Activated CD8-positive, alpha-beta memory T cell treated with anti-CD3 and anti-CD28 coated beads for 36 hours (primary cell): ENCODE measurements around the gene MAN1B1. TPM values are rescaled to one million over a fixed set of nuclear protein-coding genes. Genes with fewer than 3 reads are reported as not detected.

Experiments used
- CTCF ChIA-PET: fragments of 350-600 bp; sonication (Branson Sonifier 250); formaldehyde crosslinking; loops from one replicate; lab custom pipeline; 2021; ENCODE audit warnings: antibody characterized with exemption; lab: Charles Lee
- POLR2A ChIA-PET: fragments of 350-600 bp; sonication (Branson Sonifier 250); formaldehyde crosslinking; loops from one replicate; lab custom pipeline; 2021; ENCODE audit warnings: antibody characterized with exemption; lab: Charles Lee
- total RNA-seq, 2 experiments: library from RNA; stranded (reverse); gene quantifications; one replicate each; pipeline ENCODE4 v1.2.3, GENCODE V29; 2021

Gene MAN1B1
- total RNA-seq, 2 experiments from 2014 or later, result 30.0 to 34.1 TPM

- ChIA-PET CTCF (interaction anchor here (0.6 to 9.6 kb wide), 16 partner anchors 8 to 297 kb away, joined by 3 to 120 read pairs (median 5); partner anchors contain the start of genes ABCA2, MAN1B1 and NPDC1), POLR2A (interaction anchor here (1.2 kb wide), 1 partner anchor 28 kb away, joined by 3 read pairs; no protein-coding TSS in a partner anchor)
Measured at GRCh38 chr9:137063311-137064026, 23.3 kb upstream of the MAN1B1 start.

DNA sequence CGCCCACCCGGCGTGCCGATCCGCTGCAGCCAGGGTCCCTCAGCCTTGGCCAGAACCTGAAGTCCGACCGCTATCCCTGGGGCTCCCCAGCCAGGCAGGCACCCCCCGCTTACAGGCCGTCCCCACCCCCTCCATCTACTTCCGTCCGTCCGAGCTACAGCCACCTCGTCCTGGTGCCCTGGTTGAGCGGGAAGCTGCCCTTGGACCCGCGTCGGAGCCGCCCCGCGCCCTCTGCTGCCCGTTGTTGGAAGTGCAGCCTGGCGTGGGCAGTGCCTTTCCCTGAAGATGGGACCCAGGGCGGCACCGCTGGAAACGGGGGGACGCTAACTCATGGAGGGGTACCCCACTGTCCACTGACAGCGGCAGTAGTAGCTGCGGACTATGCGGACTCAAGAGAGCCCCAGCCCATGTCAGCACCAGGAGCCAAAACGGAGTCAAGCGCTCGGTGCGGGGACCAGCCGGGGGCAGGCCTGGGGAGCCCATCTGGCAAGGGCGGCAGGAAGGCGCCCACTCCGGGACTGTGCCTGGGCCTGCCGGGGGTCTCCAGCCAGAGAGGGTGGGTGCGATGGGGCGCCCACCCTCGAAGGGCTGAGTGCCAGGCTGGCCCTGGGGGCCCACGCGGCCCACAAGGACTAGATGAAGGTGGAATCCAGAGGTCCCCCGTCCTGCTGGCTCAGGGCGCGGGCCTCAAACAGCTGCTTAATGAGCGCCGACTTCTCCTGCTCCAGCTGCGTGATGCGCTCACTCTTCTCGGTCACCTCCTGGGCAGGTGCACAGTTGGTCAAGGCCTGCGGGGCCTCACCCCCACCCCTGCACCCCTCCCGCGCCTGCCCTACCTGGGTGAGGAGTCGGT, 22.5 kb upstream of the MAN1B1 start:
- POLR2A ChIA-PET, result interaction anchor here (1.2 kb wide), 1 partner anchor 29 kb away, joined by 3 read pairs; no protein-coding TSS in a partner anchor
- CTCF ChIA-PET, result interaction anchor here (0.6 to 9.6 kb wide), 18 partner anchors 9 to 313 kb away, joined by 3 to 120 read pairs (median 5); partner anchors contain the start of genes ABCA2, MAN1B1, NPDC1 and UAP1L1

DNA sequence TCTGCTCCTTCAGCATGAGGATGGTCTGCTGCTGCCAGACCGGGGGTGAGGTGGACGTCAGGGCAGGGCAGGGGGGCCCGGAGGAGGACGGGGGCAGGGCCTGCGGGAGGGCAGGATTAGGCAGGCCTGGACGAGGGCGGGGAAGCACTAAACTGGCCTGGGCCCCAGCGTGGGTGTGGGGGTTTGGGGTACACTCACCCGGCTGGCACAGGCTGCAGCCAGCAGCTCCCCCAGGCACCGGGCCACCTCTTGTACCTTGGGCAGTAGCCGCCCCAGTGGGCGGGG, 22.0 kb upstream of the MAN1B1 start:
- ChIA-PET CTCF (interaction anchor here (1.2 to 9.6 kb wide), 7 partner anchors 8 to 299 kb away, joined by 3 to 120 read pairs (median 8); partner anchors contain the start of genes MAN1B1, NPDC1 and UAP1L1), POLR2A (interaction anchor here (1.2 kb wide), 1 partner anchor 30 kb away, joined by 3 read pairs; no protein-coding TSS in a partner anchor)

DNA sequence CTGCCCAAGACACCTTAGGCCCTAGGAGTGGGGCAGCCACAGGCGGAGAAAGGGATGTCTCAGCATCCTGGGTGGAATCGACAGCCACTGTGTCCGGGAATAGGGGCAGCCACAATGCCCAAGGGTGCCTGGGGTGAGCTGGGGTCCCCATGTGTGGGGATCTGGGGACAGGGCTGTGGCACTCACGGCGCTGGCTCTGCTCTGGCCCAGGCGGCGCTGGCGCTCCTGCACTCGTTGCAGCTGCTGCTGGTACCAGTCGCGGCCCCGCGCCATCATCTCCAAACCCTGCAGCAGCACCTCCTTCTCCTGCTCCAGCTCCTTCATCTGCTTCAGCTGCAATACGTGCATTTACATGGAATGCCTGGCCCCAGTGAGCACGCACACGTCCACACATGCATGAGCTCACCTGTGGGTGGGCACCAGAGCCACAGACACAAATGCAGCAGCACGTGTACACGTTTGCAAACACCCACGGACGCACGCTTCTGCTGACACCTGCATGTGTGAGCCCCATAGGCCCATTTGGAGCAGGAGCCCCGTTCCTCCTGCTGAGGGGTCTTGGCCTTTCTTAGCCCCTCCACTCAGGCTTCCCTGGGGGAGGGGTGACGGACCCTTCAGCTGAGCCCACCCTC, 21.3 kb upstream of the MAN1B1 start:
- ChIA-PET CTCF (interaction anchor here (1.2 to 9.6 kb wide), 8 partner anchors 10 to 36 kb away, joined by 3 to 120 read pairs (median 17); partner anchors contain the start of genes ABCA2, FUT7, MAN1B1 and NPDC1), POLR2A (no interaction called here)

DNA sequence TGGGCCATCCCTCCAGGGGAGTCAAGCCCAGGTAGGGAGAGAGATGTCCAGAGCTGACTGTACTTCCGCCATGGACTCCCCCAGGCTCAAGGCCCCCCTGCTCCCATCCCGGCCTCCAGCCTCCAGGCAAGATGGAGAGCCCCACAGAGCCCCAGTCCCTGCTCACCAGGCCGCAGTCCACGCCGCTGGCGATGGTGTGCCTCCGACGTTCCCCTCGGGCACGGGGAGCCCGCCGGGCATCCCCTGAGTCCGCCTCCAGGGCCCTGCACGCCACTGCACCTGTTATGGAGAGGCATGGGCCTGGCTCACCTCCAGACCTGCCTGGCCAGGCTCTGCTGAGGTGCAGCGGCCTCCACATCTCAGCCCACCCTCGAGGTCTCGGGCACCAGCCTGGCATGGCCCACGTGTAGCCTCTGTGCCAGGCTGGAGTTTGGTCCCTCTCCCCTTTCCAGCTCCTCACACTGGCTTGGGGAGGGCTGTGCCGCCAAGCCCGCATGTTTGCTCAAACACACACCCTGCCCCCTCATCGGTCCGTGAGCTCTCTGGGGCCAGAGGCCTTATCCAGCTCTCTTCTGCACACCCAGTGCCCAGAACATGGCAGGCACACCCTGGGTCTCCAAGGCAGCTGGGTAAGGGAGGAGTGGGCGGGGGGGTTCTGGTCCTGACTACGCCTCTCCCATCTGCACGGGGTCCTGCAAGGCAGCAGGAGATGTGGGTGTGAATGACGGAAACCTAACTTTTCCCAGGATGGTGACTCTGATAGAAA, 20.5 kb upstream of the MAN1B1 start:
- CTCF ChIA-PET, result interaction anchor here (1.1 to 9.6 kb wide), 11 partner anchors 10 to 66 kb away, joined by 3 to 120 read pairs (median 17); partner anchors contain the start of genes ABCA2, FUT7, MAN1B1 and NPDC1

GRCh38 chr9:137067860-137068538, 18.8 kb upstream of the MAN1B1 start:
- CTCF ChIA-PET, result interaction anchor here (0.6 to 9.6 kb wide), 25 partner anchors 9 to 1237 kb away, joined by 3 to 120 read pairs (median 5); partner anchors contain the start of genes ABCA2, EXD3, FUT7 and MAN1B1
- POLR2A ChIA-PET, result interaction anchor here (0.6 to 1.4 kb wide), 5 partner anchors 21 to 76 kb away, joined by 3 to 13 read pairs (median 7); partner anchors contain the start of genes NPDC1 and PAXX

More for the DNA sequence above, 20.5 kb upstream of the MAN1B1 start:
- POLR2A ChIA-PET, result no interaction called here

- ChIA-PET CTCF (interaction anchor here (0.7 to 9.6 kb wide), 23 partner anchors 8 to 354 kb away, joined by 3 to 120 read pairs (median 4); partner anchors contain the start of genes C8G, EXD3, FUT7 and MAN1B1), POLR2A (interaction anchor here (1.2 to 2.9 kb wide), 2 partner anchors 17 to 27 kb away, joined by 4 to 28 read pairs; partner anchors contain the start of gene MAN1B1)
Measured at GRCh38 chr9:137068539-137069507, 18.0 kb upstream of the MAN1B1 start.

GRCh38 chr9:137069508-137070091, 17.2 kb upstream of the MAN1B1 start:
- ChIA-PET POLR2A (interaction anchor here (0.7 to 2.9 kb wide), 4 partner anchors 16 to 292 kb away, joined by 4 to 28 read pairs (median 6); partner anchors contain the start of gene MAN1B1), CTCF (interaction anchor here (0.7 to 9.6 kb wide), 14 partner anchors 10 to 353 kb away, joined by 3 to 120 read pairs (median 4); partner anchors contain the start of genes C8G, EXD3, FUT7 and MAN1B1)

GRCh38 chr9:137070201-137070905, 16.4 kb upstream of the MAN1B1 start, which contains the start of gene SAPCD2:
Gene SAPCD2, minus strand, starts transcription at chr9:137070557. Its CDS starts 97 bp downstream, at chr9:137070460.
- ChIA-PET POLR2A (interaction anchor here (0.5 to 2.9 kb wide), 11 partner anchors 9 to 624 kb away, joined by 3 to 28 read pairs (median 4); partner anchors contain the start of gene MAN1B1), CTCF (interaction anchor here (0.7 to 9.6 kb wide), 10 partner anchors 15 to 393 kb away, joined by 3 to 120 read pairs (median 11); partner anchors contain the start of genes MAN1B1 and NPDC1)

GRCh38 chr9:137070906-137071275, 15.9 kb upstream of the MAN1B1 start:
- POLR2A ChIA-PET, result interaction anchor here (0.5 to 2.9 kb wide), 7 partner anchors 9 to 185 kb away, joined by 3 to 28 read pairs (median 4); partner anchors contain the start of gene MAN1B1
- CTCF ChIA-PET, result interaction anchor here (0.7 to 9.6 kb wide), 8 partner anchors 15 to 169 kb away, joined by 3 to 120 read pairs (median 11); partner anchors contain the start of genes MAN1B1 and NPDC1

DNA sequence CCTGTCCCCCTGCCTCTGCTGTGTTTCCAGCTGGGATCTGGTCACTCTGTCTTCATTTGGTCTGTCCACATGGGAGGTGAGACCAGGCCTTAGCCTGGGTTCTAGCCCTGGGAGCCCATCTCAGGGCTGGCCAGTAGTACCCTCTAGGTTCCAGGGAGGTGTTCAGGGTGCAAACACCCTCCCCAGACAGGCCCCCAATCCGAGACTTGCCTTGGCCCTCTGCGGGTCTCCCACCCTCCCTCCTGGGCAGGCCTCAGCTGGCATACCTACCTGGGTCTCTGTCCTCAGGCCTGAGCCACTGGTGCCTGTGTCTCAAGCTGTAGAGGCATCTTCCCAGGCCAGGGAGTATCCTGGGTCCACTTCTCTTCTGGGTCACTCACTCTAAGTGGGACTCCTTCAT, 15.5 kb upstream of the MAN1B1 start:
- POLR2A ChIA-PET, result interaction anchor here (0.5 to 2.9 kb wide), 5 partner anchors 10 to 185 kb away, joined by 3 to 28 read pairs (median 3); partner anchors contain the start of gene MAN1B1

GRCh38 chr9:137073992-137074399, 12.8 kb upstream of the MAN1B1 start:
- CTCF ChIA-PET, result interaction anchor here (0.9 kb wide), 2 partner anchors 27 to 34 kb away, joined by 3 read pairs; no protein-coding TSS in a partner anchor
- POLR2A ChIA-PET, result no interaction called here

More for the DNA sequence above, 15.5 kb upstream of the MAN1B1 start:
- CTCF ChIA-PET, result interaction anchor here (1.1 to 9.6 kb wide), 5 partner anchors 14 to 165 kb away, joined by 3 to 120 read pairs (median 16); partner anchors contain the start of genes MAN1B1 and NPDC1

- CTCF ChIA-PET, result interaction anchor here (0.7 to 4.2 kb wide), 5 partner anchors 8 to 35 kb away, joined by 3 to 23 read pairs (median 3); no protein-coding TSS in a partner anchor
- POLR2A ChIA-PET, result no interaction called here
Measured at GRCh38 chr9:137074657-137075274, 12.0 kb upstream of the MAN1B1 start.
